ENCODE data around the gene GALNS.

GALNS gene

GRCh38 chr16:88888461-88889387 is 32.0 kb upstream of the GALNS start:
- DNase-seq (ENCODE audit: low read depth in 2 of 2), result no peak

DNA sequence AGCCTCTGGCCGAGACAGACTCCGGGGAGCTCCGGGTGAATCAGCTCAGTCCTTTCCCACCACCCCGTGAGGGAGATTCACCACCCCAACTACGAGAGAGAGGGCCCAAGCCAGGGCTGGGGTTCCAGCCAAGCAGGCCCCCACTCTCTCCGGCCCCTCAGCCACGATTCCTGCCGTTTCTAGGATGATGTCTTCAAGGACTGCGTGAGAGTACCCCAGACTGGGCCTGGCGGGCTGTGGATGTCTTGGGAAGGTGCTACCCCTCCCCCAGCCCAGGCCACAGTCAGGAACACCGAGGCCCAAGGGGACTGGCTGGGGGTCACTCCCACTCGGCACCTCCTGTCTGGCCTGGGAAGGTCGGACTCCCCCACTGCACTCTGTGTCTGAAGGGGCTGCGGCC is 31.3 kb upstream of the GALNS start:
- no peak for DNase-seq (ENCODE audit: low read depth in 2 of 2)

DNA sequence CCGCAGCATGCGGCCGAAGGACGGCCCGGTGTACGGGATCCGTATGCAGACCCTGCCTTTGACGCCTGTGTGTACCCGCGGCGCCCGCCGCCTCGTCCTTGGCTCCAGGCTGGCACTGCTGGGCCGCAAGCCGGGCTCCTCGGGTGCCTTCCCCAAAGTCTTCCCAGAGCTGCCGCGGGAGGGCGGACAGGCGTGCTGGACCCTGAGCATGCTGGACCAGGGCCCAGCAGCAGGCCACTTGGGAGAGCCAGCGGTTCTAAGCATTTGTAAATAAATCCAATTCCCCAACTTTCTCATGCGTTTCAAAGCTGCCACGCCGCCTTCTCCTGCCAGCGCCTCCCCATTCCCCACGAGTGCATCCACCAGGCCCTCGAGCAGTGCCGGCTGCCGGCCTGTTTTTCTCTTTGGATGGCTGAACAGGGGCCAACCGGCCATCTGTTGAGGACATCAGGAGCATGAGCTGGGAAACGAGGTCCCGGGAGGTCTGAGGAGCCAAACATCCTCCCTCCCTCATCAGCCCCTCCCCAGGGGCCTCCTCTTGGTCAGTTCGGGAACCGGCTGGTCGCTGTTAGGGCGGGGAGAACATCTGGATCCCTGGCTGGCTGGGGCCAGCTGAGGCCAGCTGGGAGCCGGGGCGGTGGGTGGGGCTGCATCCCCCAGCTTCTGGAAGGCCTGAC is 30.2 kb upstream of the GALNS start:
- no peak for DNase-seq (ENCODE audit: low read depth in 2 of 2)

GRCh38 chr16:88886420-88886844 is 29.7 kb upstream of the GALNS start:
- DNase-seq (ENCODE audit: low read depth in 2 of 2), result no peak

GRCh38 chr16:88885693-88886280 is 29.0 kb upstream of the GALNS start:
- DNase-seq (ENCODE audit: low read depth in 2 of 2), result no peak

GRCh38 chr16:88884569-88885271 is 28.0 kb upstream of the GALNS start:
- no peak for DNase-seq (ENCODE audit: low read depth in 2 of 2)

DNA sequence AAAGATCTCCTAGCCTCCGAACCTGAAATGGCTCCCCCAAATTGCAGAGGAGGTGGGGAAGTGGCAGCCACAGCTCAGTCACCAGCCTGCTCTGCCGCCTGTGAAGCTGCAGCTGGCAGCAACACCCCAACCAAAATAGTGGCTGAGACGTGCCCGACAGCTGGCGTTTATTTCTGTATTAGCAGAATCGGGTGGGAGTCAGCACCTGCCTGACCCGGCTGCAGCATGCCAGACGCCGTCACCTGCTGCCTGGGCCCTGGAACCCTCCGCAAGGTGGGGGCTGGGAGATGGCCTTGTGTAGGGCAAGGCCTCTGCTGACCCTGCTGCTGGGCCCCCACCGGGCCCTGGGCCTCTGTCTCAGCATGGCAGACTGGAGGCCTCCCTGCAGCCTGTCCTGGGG is 27.2 kb upstream of the GALNS start:
- no peak for DNase-seq (ENCODE audit: low read depth in 2 of 2)

DNA sequence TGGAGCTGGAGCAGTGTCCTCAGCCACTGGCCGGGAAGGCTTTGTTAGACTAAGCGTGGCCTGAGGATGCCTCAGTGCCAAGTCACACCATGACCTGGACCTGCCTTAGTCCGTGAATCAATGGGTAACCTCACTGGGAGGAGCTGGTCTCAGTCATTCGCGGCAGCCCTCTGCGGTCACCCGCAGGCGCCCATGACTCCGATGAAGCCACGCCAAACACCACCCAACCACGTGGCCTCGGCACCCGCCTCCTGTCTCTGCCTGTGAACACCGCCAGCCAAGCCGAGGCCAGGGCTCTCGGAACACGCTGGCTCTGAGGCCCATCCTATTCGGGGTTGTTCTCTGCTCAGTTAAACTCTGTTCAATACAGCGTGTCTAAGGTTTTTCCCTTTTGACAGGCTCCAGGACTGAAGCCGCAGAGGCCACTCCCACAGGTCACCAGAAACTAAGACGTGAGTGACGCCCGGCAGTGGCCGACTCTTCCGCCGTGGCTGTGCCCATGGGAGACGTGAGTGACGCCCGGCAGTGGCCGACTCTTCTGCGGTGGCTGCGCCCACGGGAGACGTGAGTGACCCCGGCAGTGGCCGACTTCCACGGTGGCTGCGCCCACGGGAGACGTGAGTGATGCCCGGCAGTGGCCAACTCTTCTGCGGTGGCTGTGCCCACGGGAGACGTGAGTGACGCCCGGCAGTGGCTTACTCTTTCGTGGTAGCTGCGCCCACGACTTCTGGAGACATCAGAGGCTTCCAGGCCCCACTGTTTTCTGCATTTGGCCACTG is 26.6 kb upstream of the GALNS start:
- DNase-seq (ENCODE audit: low read depth in 2 of 2), result no peak

GRCh38 chr16:88882358-88883030 is 25.7 kb upstream of the GALNS start:
- no peak for DNase-seq (ENCODE audit: low read depth in 2 of 2)

DNA sequence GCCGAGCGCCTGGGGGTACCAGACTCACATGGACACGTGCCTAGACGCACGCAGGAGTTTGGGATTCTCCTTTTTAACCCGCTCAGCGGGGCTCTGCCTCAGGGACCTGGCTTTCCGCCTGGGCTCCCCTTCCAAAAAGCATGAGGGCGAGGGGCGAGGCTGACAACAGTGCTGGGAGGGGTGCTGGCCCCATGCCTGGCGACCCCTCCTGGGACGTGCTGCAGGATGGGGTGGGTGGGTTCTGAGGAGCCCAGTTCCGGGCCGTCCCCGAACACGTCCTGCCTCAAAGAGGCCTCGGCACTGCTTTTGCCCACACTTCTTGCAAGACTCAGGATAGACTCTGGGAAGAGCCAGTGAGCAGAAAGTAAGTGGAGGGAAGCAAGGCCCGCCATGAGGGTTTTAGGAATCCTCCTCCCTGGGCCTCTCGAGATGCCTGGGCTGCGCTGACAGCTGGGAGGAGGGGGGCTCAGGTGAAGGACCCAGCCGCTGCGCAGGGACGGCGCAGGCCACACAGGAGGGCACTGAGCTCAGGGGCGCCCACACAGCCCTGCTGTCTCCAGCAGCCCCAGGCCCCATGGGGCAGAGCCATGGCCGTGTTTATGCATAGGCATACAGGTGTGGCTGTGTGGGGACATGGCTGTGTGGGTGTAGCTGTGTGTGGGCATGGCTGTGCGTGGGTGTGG is 25.1 kb upstream of the GALNS start:
- no peak for DNase-seq (ENCODE audit: low read depth in 2 of 2)

DNA sequence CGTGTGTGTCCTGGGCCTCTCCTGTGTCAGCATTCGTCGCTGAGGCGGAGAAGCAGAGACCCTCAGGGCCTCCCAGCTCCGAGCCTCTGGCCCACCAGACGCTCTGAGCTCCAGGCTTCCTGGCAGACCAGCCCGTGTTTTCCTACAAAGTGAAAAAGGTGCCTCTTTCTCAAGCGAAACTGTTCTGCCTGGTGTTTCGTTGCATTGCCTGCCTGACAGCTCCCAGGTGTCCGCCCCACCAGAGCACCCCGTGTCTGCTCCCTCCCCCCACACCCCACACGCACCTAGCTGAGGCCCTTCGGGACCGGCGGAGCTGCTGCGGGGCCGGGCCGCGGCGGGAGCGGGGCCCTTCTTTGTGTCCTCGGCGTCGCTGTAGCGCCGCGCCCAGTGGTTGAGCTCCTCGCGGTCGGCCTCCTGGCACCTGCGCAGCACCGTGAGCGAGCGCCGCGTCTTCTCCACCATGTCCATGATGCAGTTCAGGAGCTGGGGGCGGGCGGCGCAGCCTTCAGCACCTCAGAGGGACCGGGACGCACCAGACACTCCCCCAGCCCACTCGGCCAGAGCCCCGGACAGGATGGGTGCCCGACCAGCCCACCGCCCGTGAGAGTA is 24.4 kb upstream of the GALNS start:
- DNase-seq (ENCODE audit: low read depth in 2 of 2), result no peak

DNA sequence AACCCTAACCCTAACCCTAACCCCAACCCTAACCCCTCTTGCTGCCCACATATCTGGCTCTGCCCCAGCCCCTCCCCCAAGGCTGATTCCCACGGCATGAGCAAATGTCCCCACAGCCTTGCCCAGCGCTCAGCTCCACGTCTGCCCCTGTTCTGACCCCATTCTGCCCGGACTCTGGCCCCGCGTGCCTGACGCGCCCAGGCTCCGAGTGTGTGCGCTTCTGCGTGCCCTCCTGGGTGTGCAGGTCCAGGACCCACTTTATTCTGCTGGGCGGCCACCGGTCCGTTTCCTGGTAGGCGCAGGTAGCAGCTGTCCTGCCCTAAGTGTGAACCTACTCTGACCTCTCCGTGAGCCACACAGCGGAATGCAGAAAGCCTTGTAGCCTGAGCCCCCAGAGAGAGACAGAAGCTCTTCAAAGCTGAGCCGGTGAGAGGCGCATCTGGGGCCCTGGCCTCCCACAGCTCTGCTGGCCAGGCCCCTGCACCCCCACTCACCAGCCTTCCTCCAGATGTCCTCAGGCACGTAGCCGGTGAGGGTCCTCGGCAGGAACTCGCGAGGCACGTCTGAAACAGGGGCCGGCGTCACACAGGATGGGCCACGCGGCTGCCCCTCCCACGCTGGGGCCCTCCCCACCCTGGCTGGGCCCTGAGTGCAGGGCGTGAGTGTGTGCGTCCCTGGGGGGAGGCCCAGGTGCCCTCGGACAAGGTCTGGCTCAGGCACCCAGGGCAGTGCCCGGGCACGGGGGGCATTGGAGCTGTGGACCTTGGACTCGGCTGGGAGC is 23.7 kb upstream of the GALNS start:
- no peak for DNase-seq (ENCODE audit: low read depth in 2 of 2)

- DNase-seq (ENCODE audit: low read depth in 2 of 2), result no peak
Measured at GRCh38 chr16:88879788-88880055, 23.0 kb upstream of the GALNS start.

DNA sequence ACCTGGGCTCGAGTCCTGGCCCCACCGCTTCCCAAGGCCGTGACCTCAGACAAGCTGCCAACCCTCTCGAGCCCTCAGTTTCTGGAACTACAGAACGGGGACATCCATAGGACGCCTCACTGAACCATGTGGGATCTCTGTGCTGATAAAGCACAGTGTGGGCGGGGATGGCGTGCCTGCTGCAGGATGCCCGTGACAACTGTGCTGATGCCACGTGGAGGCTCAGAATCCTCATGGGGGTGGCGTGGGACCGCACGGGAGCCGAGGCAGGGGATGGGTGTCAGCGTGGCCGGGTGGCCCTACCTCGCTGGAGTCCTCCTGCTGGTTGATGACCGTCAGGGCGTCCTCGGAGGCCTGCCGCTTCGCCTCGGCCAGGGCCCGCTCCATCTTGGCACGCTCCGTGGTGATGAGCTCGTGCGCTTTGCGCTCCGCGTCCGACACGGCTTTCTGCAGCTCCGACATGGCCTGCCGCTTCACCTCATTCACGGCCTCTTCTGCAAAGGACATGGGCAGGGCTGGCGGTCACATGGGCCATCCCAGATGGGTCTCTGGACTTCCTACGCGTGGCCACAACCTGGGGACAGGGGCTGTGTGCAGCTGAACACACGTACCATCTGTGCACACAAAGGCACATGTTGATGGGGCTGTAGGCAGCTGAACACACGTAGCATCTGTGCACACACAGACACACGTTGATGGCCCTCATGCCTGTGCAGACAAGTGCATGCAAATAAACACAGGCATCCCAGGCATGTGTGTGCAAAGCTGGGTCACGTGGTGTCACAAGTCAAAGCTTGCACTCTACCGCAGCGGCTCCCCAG is 22.4 kb upstream of the GALNS start:
- DNase-seq (ENCODE audit: low read depth in 2 of 2), result no peak

GRCh38 chr16:88878356-88878755 is 21.6 kb upstream of the GALNS start:
- DNase-seq (ENCODE audit: low read depth in 2 of 2), result no peak

- no peak for DNase-seq (ENCODE audit: low read depth in 2 of 2)
Measured at GRCh38 chr16:88877564-88878289, 21.0 kb upstream of the GALNS start.

DNA sequence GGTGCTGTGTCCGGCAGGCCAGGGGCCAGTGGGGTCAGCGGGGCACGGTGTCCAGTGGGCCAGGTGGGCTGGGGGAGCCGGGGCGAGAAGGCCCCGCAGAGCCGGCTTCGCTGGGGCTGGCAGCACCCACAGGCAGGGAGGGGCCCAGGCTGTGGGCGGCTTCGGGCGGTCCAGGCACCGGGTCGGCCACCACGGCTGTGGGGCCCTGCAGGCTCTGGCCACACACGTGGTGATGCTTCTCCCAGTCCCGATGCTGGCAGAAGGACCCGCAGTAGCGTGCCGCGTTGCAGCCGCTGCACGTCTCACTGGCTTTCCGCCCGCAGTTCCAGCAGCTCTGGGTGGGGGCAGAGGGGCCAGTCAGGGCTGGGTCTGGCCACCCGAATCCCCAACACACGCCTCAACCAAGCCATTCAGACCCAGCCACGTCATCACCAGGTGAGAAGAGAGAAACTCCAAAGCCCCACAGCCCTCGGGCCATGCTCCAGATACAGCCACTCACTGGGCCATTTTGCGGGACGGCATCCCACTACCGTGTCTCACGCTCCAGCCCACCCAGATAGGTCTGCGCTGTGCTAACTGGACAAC is 20.3 kb upstream of the GALNS start:
- DNase-seq (ENCODE audit: low read depth in 2 of 2), result no peak
